Ishikawa (cell line): Measurements from ENCODE around the gene AIFM2.

Source experiments
- CEBPB ChIP-seq: IDR thresholded peaks from 2 replicates; pipeline ENCODE4 v1.6.1; 2012
- CREB1 ChIP-seq: IDR thresholded peaks from 2 replicates; pipeline ENCODE4 v1.6.1; 2012; ENCODE audit warnings: low read depth
- EGR1 ChIP-seq: IDR thresholded peaks from 2 replicates; pipeline ENCODE4 v1.6.1; 2012
- EP300 ChIP-seq: IDR thresholded peaks from 2 replicates; pipeline ENCODE4 v1.6.1; 2012; ENCODE audit warnings: borderline replicate concordance
- FOXM1 ChIP-seq: IDR thresholded peaks from 2 replicates; pipeline ENCODE4 v1.6.1; 2012; ENCODE audit warnings: low read depth, borderline replicate concordance
- NFIC ChIP-seq: IDR thresholded peaks from 2 replicates; pipeline ENCODE4 v1.6.1; 2012
- RAD21 ChIP-seq: IDR thresholded peaks from 2 replicates; pipeline ENCODE4 v1.6.1; 2012; ENCODE audit warnings: low read depth
- TAF1 ChIP-seq: IDR thresholded peaks from 2 replicates; pipeline ENCODE4 v1.6.1; 2012; ENCODE audit warnings: low read depth, mild to moderate bottlenecking
- TCF12 ChIP-seq: IDR thresholded peaks from 2 replicates; pipeline ENCODE4 v1.6.1; 2012; ENCODE audit warnings: low read depth
- TEAD4 ChIP-seq: IDR thresholded peaks from 2 replicates; pipeline ENCODE4 v1.6.1; 2012
- YY1 ChIP-seq: IDR thresholded peaks from 2 replicates; pipeline ENCODE4 v1.6.1; 2012; ENCODE audit warnings: low read depth
- ZBTB7A ChIP-seq: IDR thresholded peaks from 2 replicates; pipeline ENCODE4 v1.6.1; 2012; ENCODE audit warnings: low read depth
- TF ChIP-seq, protein P1 (sequence below): IDR thresholded peaks from 2 replicates; pipeline ENCODE4 v1.6.1; 2012
- TF ChIP-seq, protein P2 (sequence below): IDR thresholded peaks from 2 replicates; pipeline ENCODE4 v1.6.1; 2012; ENCODE audit warnings: low read depth, mild to moderate bottlenecking
- TF ChIP-seq, protein P3 (sequence below): IDR thresholded peaks from 2 replicates; pipeline ENCODE4 v1.6.1; 2012

Gene AIFM2

DNA sequence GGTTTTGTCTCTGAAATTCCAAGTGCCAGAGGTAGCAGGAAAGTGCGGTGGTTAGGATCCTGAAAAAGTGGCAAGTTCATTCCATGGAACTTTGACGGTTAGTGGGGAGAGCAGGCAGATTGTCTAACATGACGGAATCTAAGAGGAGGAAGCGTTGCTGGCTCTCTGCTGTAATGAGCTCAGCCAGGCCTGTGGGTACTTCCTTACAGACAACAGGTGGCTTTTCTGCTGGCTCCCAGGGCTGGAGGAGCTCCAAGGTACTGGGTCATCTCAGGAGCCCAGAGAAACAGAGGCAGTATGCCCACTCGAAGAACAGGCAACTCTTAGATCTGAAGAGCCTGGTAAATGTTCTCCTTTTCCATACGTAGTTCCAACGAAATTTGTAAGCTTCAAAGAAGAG, 3.1 kb upstream of the AIFM2 start:
- TF ChIP-seq NFIC (no peak), TEAD4 (no peak), RAD21 (no peak), ZBTB7A (no peak), TAF1 (no peak), FOXM1 (no peak), CREB1 (no peak), EP300 (no peak), TCF12 (no peak), EGR1 (no peak), YY1 (no peak)
- TF ChIP-seq, protein P1, sequence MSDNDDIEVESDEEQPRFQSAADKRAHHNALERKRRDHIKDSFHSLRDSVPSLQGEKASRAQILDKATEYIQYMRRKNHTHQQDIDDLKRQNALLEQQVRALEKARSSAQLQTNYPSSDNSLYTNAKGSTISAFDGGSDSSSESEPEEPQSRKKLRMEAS = no peak
- TF ChIP-seq, protein P2, sequence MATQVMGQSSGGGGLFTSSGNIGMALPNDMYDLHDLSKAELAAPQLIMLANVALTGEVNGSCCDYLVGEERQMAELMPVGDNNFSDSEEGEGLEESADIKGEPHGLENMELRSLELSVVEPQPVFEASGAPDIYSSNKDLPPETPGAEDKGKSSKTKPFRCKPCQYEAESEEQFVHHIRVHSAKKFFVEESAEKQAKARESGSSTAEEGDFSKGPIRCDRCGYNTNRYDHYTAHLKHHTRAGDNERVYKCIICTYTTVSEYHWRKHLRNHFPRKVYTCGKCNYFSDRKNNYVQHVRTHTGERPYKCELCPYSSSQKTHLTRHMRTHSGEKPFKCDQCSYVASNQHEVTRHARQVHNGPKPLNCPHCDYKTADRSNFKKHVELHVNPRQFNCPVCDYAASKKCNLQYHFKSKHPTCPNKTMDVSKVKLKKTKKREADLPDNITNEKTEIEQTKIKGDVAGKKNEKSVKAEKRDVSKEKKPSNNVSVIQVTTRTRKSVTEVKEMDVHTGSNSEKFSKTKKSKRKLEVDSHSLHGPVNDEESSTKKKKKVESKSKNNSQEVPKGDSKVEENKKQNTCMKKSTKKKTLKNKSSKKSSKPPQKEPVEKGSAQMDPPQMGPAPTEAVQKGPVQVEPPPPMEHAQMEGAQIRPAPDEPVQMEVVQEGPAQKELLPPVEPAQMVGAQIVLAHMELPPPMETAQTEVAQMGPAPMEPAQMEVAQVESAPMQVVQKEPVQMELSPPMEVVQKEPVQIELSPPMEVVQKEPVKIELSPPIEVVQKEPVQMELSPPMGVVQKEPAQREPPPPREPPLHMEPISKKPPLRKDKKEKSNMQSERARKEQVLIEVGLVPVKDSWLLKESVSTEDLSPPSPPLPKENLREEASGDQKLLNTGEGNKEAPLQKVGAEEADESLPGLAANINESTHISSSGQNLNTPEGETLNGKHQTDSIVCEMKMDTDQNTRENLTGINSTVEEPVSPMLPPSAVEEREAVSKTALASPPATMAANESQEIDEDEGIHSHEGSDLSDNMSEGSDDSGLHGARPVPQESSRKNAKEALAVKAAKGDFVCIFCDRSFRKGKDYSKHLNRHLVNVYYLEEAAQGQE = no peak
- TF ChIP-seq, protein P3, sequence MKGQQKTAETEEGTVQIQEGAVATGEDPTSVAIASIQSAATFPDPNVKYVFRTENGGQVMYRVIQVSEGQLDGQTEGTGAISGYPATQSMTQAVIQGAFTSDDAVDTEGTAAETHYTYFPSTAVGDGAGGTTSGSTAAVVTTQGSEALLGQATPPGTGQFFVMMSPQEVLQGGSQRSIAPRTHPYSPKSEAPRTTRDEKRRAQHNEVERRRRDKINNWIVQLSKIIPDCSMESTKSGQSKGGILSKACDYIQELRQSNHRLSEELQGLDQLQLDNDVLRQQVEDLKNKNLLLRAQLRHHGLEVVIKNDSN = no peak

DNA sequence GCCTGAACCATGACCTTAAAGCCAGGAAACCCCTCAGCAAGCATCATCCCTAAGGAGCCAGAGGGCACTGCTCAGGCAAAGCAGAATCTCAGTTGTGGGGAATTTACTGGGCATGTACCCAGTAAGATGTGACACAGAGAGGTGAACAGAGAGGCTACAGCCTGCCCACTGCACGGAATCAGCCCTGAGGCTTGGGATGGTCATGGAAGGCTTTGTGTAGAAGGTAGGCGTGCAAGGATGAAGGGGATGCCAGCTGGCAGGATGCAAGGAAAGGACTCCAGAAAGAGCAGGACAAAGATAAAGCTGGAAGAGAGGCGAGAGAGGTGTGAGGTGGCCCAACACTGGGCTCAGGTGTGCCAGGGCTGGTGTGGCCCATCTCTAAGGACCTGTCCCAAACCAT, 2.4 kb upstream of the AIFM2 start:
- TF ChIP-seq, protein P1 = no peak
- TF ChIP-seq, protein P3 = no peak
- TF ChIP-seq EP300 (no peak), RAD21 (no peak), NFIC (no peak), CEBPB (no peak), TAF1 (no peak), YY1 (no peak), CREB1 (no peak), TCF12 (no peak)
- TF ChIP-seq, protein P2 = no peak

DNA sequence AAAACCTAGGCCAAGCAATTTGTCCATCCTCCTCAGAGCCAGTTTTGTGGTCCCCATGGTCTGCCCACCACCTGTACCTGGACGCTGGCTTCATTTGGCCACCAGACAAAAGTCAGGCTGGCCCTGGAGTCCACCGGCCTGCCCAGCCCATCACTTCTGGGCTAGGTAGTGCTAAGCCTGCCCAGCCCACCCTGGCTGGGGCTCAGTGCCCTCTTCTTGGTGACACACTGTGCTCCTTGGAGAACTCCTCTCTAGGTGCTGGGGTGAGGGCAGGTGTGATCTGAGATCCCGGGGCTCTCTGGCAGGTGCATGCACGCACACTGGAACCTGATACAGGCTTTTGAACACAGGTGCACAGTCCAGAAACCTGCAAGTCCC, 1.1 kb downstream of the AIFM2 start:
- TF ChIP-seq TCF12 (no peak), NFIC (no peak), FOXM1 (no peak), EP300 (no peak), TAF1 (no peak), ZBTB7A (no peak), CREB1 (no peak), TEAD4 (no peak), RAD21 (no peak), CEBPB (no peak), YY1 (no peak), EGR1 (no peak)
- TF ChIP-seq, protein P1 = no peak
- TF ChIP-seq, protein P3 = no peak
- TF ChIP-seq, protein P2 = no peak
